Omental fat pad (tissue), 4 donors: Measurements from ENCODE around the gene KRAS. TPM values are rescaled to one million over a fixed set of nuclear protein-coding genes. Genes with fewer than 3 reads are reported as not detected.

Experiments
- ATAC-seq: fragments of 150-250 bp; one replicate; pipeline ENCODE4 v1.9.1; 2016; ENCODE audit warnings: mild to moderate bottlenecking, moderate library complexity; ENCODE audit not compliant: low FRiP score
- DNase-seq: peaks from one replicate; pipeline ENCODE4 v3.0.0-alpha.2; 2019; ENCODE audit warnings: low spot score
- CTCF ChIP-seq, 3 donors: fragments of 450-650 bp; IDR thresholded peaks; one replicate each; pipeline ENCODE4 v1.5.1; 2016 to 2017; ENCODE audit warnings: antibody characterized with exemption in 3 of 3, mild to moderate bottlenecking in 3 of 3, moderate library complexity in 2 of 3
- total RNA-seq, 4 donors: library from RNA; depleted of rRNA; stranded (reverse); fragments of >200 nt; gene quantifications; one replicate each; pipeline ENCODE4 v1.1.0, GENCODE V29; 2016

KRAS gene
- total RNA-seq, 4 donors from 2014 or later = 10.7 to 22.1 (median 16.3) TPM

GRCh38 chr12:25186788-25187402 lies 63.8 kb downstream of the KRAS start:
- TF ChIP-seq CTCF (IDR thresholded peaks at IDR 0.05) = no peak
- ATAC-seq (no peak), DNase-seq (no peak)

- ATAC-seq = no peak
- no peak for TF ChIP-seq CTCF (IDR thresholded peaks at IDR 0.05)
- no peak for DNase-seq
Observed at GRCh38 chr12:25186038-25186787, 64.5 kb downstream of the KRAS start.

GRCh38 chr12:25184132-25184531 lies 66.6 kb downstream of the KRAS start:
- DNase-seq (no peak), ATAC-seq (no peak)
- no peak for TF ChIP-seq CTCF (IDR thresholded peaks at IDR 0.05)

- TF ChIP-seq CTCF (IDR thresholded peaks at IDR 0.05) = no peak
- no peak for DNase-seq
- ATAC-seq = no peak
Observed at GRCh38 chr12:25182765-25183164, 68.0 kb downstream of the KRAS start.

GRCh38 chr12:25162866-25163265 lies 87.9 kb downstream of the KRAS start:
- TF ChIP-seq CTCF (IDR thresholded peaks at IDR 0.05) = no peak
- ATAC-seq (no peak), DNase-seq (no peak)

GRCh38 chr12:25156061-25156460 lies 94.7 kb downstream of the KRAS start:
- TF ChIP-seq CTCF (IDR thresholded peaks at IDR 0.05) = no peak
- no peak for DNase-seq
- no peak for ATAC-seq
